Measurements from ENCODE around the gene SPDEF.

SPDEF gene

DNA sequence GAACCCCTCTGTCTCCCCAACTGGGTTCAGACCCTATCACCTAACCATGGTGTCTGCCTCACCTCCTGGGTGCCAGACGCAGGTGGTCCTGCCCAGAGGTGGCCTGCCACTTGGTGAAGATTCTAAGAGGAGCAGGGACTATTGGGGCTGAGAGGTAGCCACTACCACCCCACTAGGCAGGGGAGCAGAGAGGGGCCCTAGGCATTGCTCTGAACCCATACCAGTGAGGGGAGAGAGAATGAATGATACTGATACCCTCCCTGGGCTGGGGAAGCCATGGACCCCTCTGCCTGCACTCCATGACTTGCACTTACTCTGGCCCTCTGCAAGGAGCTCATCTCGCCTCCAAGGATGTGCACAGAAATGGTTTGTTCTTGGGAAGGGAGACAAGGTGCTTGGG lies 31.7 kb upstream of the SPDEF start:
- no peaks in the 10 kb centered on the region for H3K27me3 Mint-ChIP-seq

DNA sequence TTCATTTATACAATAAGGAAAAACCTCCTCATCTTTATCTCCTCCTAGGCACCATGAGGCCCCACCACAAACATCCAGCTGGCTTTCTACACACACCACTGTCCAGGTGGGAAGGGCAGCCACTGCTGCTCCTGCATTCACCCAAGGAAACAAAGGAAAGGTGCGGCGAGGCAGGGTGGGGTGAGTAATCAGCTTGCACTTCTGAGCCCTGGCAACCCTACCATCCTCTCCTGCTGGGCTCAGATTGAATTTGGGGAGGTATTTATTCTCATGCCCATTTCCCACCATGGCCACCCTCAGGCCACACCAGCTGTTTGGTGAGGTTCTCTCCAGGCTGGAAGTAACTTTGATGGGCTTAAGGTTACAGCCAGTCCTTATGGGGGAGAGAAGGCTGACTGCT lies 31.2 kb upstream of the SPDEF start:
- Mint-ChIP-seq H3K27me3 (no peaks in the 10 kb centered on the region), H3K4me1 (ENCODE audit: low read depth) (peaks cover 9% of the 10 kb centered on the region), H3K9me3 (ENCODE audit: low read depth) (no peaks in the 10 kb centered on the region), H3K27ac (no peak overlapping the region), H3K36me3 (no peaks in the 10 kb centered on the region), H3K4me3 (no peak overlapping the region)

More for the DNA sequence above, 31.7 kb upstream of the SPDEF start:
- Mint-ChIP-seq H3K9me3 (ENCODE audit: low read depth) (no peaks in the 10 kb centered on the region), H3K27ac (no peak overlapping the region), H3K36me3 (no peaks in the 10 kb centered on the region), H3K4me3 (no peak overlapping the region), H3K4me1 (ENCODE audit: low read depth) (peaks cover 12% of the 10 kb centered on the region)

DNA sequence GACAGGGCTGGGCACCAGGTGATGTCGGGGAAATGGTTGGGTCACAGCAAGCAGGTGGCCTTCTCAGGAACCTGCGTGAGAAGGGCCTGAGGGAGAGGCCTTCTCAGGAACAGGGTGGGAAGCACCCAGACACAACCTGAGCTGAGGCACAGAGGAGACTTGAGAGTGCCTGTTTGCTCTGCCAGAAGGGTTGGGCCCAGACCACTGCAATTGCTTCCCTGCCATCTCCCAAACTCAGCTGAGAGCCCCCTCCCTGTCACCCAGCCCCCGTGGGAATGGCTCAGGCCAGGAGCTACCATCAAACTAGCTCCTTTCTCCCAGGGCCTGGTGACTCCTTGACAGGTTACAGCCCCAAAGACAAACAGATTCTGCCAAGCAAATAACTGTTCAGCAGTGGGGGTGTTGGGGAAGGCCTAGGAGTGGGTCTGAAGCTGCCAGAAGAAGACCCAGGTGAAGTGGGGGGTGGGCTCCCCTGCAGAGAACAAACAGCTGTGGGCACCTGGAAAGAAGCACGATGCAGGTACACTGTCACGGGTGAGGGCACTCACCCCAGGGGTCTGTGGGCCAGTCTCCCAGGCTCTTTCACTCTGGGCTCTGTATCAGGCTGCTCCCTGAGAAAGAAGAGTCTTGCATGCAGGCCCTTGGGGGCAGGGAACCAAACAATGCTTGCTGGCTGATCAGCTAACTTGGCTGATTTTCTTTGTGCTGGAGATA lies 30.4 kb upstream of the SPDEF start:
- Mint-ChIP-seq H3K4me3 (no peak overlapping the region), H3K27me3 (no peaks in the 10 kb centered on the region), H3K36me3 (no peaks in the 10 kb centered on the region), H3K27ac (no peak overlapping the region), H3K9me3 (ENCODE audit: low read depth) (no peaks in the 10 kb centered on the region), H3K4me1 (ENCODE audit: low read depth) (peaks cover 2% of the 10 kb centered on the region)

DNA sequence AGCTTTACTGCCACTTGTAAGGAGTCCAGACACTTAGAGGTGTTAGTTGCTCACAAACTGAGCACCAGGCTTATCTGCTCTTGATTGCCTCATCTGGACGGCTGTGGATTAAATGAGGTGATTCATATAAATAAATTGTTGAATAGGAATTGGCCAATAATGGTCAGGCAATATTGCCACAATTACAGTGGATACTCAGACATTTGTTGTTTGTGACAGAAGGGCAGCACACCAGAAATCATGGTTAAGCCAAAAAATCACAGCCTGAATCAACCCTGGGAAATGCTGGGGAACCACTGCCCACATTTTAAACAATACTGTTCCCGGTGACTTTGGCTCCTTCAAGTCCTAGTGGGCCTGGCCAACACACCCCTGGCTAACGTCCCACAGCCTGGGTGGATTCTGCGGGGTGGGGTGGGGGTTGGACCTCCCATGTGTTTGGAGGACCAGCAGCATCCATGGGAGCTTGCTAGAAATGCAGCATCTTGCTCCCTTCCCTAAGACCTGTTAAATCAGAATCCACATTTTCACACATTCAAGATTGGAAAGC lies 29.5 kb upstream of the SPDEF start:
- H3K36me3 Mint-ChIP-seq, result no peaks in the 10 kb centered on the region
- H3K4me1 Mint-ChIP-seq (ENCODE audit: low read depth), result no peaks in the 10 kb centered on the region
- peak overlapping the region; percentile 23 for H3K27ac Mint-ChIP-seq

DNA sequence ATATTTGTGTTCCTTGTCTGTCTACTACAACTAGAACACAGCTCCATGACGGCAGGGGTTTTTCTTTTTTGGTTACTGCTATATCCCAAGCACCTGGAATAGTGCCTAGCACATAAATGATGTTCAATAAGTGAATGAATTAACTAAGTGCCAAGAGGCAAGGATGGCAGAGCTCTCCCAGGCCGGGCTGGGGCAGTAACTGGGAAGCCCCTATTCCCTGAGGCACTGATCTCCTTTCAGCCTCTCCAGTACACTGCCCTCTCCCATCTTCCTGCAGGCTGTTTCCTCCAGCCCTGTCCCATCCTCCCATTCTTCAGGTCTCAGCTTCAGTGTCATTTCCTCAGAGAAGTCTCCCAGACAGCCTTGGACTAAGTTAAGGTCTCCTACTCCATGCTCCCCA lies 29.0 kb upstream of the SPDEF start:
- H3K4me3 Mint-ChIP-seq, result no peak overlapping the region
- H3K4me1 Mint-ChIP-seq (ENCODE audit: low read depth), result no peaks in the 10 kb centered on the region
- peak overlapping the region; percentile 23 for H3K27ac Mint-ChIP-seq
- H3K27me3 Mint-ChIP-seq, result no peaks in the 10 kb centered on the region
- no peaks in the 10 kb centered on the region for H3K36me3 Mint-ChIP-seq
- no peaks in the 10 kb centered on the region for H3K9me3 Mint-ChIP-seq (ENCODE audit: low read depth)

More for the DNA sequence above, 29.5 kb upstream of the SPDEF start:
- no peak overlapping the region for H3K4me3 Mint-ChIP-seq
- H3K27me3 Mint-ChIP-seq, result no peaks in the 10 kb centered on the region
- H3K9me3 Mint-ChIP-seq (ENCODE audit: low read depth), result no peaks in the 10 kb centered on the region

DNA sequence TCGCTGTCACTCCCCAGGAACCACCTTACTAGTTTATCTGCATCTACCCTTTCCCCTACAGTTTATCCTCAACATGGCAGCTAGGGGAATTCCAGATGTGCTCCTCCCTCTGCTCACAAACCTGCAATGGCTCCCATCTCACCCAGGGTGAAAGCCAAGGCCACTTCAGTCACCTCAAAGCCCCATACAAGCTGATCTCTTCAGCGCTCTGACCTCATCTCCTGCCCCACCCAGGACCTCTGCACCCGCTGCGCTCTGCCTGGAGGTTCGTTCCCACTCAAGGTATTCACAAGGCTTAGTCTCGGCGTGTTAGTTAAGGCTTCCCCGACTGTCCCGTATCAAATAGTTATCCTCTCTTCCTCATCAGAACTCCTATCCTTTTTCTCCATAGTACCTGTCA lies 28.6 kb upstream of the SPDEF start:
- H3K27ac Mint-ChIP-seq, result peak overlapping the region; percentile 11
- no peaks in the 10 kb centered on the region for H3K9me3 Mint-ChIP-seq (ENCODE audit: low read depth)
- H3K4me3 Mint-ChIP-seq, result no peak overlapping the region
- no peaks in the 10 kb centered on the region for H3K27me3 Mint-ChIP-seq
- H3K36me3 Mint-ChIP-seq, result no peaks in the 10 kb centered on the region
- H3K4me1 Mint-ChIP-seq (ENCODE audit: low read depth), result no peaks in the 10 kb centered on the region

DNA sequence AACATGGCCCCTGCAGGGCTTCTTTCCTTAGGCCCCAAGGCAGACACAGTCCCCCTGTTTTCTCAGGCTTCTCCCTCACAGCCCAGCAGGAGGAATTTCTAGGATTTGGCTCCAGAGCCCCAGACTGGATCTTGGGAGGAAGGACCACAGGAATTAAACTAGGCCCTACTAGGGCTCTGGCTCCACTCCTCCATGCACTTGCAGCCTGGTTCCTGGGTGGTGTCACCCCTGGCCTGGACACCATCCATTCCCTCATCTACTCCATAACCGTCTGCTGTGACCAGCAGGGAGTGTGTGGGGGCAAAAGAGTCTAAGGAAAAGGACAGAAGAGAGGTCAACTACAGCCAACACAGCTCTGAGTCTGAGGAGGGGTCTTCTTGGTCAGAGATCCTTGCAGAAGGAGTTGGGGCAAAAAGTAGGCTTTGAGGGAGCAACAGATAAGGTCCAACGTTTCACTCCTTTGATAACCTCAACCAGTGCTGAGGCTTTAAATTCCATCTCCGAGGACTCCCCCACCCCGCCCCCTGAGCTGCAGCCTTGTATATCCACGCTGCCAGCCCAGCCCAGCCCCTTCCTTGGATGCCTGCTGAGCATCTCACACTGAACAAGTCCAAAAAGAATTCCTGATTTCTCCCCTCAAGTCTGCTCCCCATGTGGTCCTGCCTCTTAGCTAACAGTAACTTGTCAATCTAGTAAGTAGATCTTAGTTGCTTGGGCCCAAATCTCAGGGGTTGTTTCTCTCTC lies 27.9 kb upstream of the SPDEF start:
- Mint-ChIP-seq H3K4me1 (ENCODE audit: low read depth) (no peaks in the 10 kb centered on the region), H3K27me3 (no peaks in the 10 kb centered on the region), H3K9me3 (ENCODE audit: low read depth) (no peaks in the 10 kb centered on the region), H3K4me3 (no peak overlapping the region), H3K27ac (peak overlapping the region; percentile 34), H3K36me3 (no peaks in the 10 kb centered on the region)

DNA sequence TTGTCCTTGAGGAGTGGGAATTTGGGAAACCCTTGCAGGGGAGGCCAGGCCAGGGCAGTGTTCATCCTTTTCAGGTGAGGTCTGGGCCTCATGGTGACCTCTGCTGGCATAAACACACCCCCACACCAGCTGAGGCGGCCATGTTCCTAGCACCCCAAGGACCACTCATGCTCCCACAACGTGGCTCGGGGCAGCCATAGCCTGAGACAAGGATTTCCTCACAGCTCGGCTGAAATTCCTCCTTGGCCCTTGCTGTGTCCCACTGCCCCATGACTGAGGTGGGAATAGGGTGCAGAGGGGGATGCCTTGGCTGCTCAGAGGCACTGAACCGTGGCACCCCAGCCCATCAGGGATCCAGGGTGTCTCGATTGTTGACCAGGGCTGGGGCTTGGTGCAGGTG lies 27.3 kb upstream of the SPDEF start:
- no peaks in the 10 kb centered on the region for H3K36me3 Mint-ChIP-seq
- H3K4me3 Mint-ChIP-seq, result no peak overlapping the region
- H3K9me3 Mint-ChIP-seq (ENCODE audit: low read depth), result no peaks in the 10 kb centered on the region
- H3K4me1 Mint-ChIP-seq (ENCODE audit: low read depth), result no peaks in the 10 kb centered on the region
- no peak overlapping the region for H3K27ac Mint-ChIP-seq
- H3K27me3 Mint-ChIP-seq, result no peaks in the 10 kb centered on the region

DNA sequence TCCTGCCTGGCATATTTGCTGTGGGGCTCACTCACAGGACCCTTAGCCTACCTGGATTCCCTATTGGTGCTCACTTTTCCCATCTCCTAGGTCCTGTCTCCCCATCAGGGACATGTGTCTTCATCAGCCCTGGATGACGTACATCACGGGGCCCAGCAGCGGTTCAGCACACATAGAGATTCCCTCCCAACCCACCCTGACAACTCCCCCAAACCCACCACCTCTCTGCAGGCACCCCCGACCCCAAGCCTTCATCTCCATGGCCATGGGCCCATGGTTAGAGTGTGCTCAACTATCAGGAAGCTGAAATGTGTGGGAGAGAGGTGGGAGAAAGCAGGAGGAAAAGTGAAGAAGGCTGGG lies 25.4 kb upstream of the SPDEF start:
- H3K4me3 Mint-ChIP-seq, result no peak overlapping the region
- no peaks in the 10 kb centered on the region for H3K36me3 Mint-ChIP-seq
- no peak overlapping the region for H3K27ac Mint-ChIP-seq
- H3K27me3 Mint-ChIP-seq, result no peaks in the 10 kb centered on the region
- H3K4me1 Mint-ChIP-seq (ENCODE audit: low read depth), result no peaks in the 10 kb centered on the region
- no peaks in the 10 kb centered on the region for H3K9me3 Mint-ChIP-seq (ENCODE audit: low read depth)

DNA sequence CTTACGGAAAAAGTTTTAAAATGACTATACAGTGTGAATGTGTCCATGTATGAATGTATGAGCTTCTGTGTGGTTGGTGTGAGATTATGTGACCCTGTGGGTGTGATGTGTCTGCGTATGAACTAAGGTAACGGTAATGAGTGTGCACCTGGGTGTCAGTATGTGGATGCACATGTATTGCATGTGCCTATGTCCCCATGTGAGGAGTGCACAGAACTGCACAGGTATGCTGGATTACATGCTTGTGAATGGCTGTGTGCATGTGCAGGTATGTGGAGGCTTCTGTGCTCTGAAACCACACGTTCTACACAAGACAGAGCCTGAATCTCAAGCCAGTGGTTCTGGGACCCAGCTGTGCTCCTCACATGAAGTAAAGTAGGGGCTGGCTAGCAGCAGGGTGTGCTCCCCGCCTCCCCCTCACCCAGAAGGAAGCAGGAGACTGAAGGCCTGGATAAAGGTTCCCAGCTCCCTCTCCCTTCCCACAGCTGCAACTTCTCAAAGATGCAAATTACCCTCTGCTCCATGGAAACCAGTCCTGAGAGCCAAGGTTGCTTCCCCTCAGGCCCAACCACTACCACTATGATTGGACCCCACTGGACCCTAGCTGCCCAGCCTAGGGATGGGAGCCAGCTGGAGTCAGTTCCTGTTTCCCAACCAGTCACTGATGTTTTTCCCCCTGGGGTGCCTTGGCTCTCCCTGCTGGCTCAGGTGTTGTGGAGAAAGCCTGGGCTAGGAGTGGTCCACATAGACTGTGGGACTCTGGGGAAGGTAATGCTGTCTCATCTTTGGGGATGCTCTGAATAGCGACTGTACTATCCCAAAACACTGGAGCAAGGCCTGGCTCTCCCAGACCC lies 24.8 kb upstream of the SPDEF start:
- Mint-ChIP-seq H3K36me3 (no peaks in the 10 kb centered on the region), H3K4me3 (no peak overlapping the region), H3K4me1 (ENCODE audit: low read depth) (no peaks in the 10 kb centered on the region), H3K27me3 (no peaks in the 10 kb centered on the region), H3K9me3 (ENCODE audit: low read depth) (no peaks in the 10 kb centered on the region), H3K27ac (no peak overlapping the region)

DNA sequence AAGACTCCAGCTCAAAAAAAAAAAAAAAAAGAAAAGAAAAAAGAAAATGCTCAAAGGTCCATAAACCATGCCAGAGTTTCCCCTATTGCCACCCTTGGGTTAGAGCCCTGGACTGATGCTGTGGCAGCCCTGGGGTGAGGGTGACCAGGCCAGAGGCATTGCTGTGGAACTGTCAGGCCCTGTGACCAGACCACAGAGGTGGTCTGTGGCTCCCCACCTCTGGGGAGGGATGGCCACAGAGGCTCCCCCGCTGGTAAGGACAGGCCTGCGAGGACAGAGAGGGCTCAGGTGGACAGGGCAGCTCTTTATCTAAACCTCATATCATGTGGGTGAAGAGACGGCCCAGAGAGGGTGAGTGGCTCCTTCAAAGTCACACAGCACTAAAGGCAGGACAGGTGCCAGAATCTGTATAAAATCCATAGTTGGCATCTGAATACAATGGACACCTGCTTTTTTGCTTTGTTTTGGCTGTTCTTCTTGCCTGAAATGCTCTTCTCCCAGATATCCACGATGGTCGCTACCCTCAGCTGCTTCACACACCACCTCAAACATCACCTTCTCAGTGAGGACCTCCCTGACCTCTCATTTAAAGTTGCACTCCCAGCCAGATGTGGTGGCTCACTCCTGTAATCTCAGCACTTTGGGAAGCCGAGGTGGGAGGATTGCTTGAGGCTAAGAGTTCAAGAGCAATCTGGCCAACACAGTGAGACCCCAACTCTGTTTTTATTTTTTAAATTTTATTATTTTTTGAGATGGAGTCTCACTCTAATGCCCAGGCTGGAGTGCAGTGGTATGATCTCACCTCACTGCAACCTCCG lies 22.5 kb upstream of the SPDEF start:
- no peaks in the 10 kb centered on the region for H3K4me1 Mint-ChIP-seq (ENCODE audit: low read depth)
- H3K36me3 Mint-ChIP-seq, result no peaks in the 10 kb centered on the region
- no peak overlapping the region for H3K27ac Mint-ChIP-seq
- no peaks in the 10 kb centered on the region for H3K27me3 Mint-ChIP-seq
- no peak overlapping the region for H3K4me3 Mint-ChIP-seq
- H3K9me3 Mint-ChIP-seq (ENCODE audit: low read depth), result no peaks in the 10 kb centered on the region

DNA sequence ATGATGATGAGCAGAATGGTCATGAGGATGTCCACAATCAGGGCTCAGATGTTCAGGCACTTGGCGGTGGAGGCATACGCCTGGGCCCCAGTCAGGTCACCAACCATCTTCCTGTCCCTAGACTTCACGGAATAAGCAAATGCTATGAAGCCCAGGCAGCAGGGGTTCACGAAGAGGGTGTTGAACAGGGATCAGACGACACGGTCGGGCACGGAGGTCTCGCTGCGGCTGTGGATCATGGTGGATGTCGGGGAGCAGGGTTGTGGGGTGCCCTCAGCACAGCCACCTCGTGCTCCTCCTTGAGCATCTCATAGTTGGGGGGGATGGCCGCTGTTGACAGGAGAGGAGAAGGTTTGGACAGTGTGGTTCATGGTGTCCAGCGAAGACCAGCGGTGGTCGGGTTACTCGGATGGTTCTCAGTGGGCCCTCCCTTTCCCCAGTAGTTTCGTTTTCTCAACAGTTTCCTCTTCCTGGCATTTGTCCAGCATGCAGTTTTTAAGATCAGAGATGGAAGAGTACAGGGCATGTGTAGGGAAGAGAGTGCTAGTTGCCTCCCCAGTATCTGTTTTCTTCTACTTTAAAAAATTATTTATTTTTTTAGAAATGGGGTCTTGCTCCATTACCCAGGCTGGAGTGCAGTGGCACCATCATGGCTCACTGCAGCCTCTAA lies 20.3 kb upstream of the SPDEF start:
- no peaks in the 10 kb centered on the region for H3K9me3 Mint-ChIP-seq (ENCODE audit: low read depth)

DNA sequence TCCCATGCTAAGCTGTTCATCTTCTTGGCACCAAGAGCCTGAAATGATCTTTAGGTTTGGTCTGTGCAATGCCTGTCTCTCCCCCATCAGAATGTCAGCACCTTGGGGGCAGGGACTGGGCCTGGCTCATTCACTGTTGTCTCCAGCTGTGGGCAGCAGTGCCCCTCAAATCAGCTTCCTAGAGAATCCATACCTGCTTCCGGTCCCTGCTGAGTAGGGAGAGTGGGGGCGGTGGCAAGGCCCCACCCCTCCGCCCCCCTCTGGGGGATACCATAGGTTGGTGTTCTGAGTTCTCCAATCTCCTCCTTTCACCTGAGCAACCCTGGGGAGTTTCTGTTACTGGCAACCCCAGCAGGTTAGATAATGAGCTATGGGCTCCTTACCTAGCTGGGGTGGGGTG lies 19.2 kb upstream of the SPDEF start:
- no peaks in the 10 kb centered on the region for H3K9me3 Mint-ChIP-seq (ENCODE audit: low read depth)
- H3K27ac Mint-ChIP-seq, result no peak overlapping the region
- H3K36me3 Mint-ChIP-seq, result no peaks in the 10 kb centered on the region
- no peaks in the 10 kb centered on the region for H3K27me3 Mint-ChIP-seq
- H3K4me1 Mint-ChIP-seq (ENCODE audit: low read depth), result no peaks in the 10 kb centered on the region
- no peak overlapping the region for H3K4me3 Mint-ChIP-seq

More for the DNA sequence above, 20.3 kb upstream of the SPDEF start:
- Mint-ChIP-seq H3K36me3 (no peaks in the 10 kb centered on the region), H3K4me3 (no peak overlapping the region), H3K27me3 (no peaks in the 10 kb centered on the region), H3K27ac (no peak overlapping the region), H3K4me1 (ENCODE audit: low read depth) (no peaks in the 10 kb centered on the region)
